ENCODE data around the gene CIITA. TPM values are rescaled to one million over a fixed set of nuclear protein-coding genes. Genes with fewer than 3 reads are reported as not detected.

The CIITA gene
- total RNA-seq, 4 donors from 2014 or later = 14.0 to 20.1 (median 17.9) TPM

DNA sequence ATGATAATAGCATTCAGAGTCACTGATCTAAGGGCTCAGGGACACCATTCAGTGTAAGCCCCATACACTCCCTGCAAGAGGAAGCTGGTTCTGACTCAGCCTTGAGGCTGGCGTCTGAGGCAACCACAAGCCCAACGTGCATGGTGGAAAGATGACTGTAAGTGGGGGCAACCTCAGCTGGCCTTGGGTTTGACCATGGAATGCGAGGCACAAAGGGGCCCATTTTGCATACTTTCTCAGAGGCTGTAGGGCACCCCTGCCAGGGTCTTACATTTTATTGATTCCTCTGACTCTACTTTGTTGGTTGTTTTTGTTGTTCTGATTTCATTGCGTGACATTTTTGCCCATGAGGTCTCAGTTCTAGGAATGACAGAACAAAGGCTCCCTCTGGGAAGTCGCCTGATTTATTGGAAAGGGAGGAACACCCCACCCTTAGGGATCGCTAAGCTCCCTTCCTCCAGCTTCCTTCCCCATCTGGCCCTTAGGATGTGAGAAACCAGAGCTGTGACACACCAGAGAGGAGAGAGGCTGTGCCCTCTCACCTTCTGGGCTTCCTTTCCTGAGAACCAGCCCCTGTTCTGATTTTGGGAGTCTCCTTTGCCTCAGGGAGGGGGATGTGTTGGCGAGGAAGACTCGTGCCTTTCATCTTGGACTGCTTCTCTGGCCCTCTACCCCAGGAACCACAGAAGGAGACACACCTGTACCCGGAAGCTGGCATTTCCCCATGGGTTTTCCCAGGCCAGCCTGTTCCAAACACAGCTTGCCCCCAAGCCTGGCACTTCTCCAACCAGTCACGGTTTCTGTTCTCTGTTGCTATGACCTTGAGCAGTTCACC, 5.6 kb upstream of the CIITA start:
- intact Hi-C loops (cut with DNase I; ENCODE audit: low total_unique reads) = no loop called here
- no peak for TF ChIP-seq POLR2A (IDR thresholded peaks at IDR 0.05)
- TF ChIP-seq, protein P1, sequence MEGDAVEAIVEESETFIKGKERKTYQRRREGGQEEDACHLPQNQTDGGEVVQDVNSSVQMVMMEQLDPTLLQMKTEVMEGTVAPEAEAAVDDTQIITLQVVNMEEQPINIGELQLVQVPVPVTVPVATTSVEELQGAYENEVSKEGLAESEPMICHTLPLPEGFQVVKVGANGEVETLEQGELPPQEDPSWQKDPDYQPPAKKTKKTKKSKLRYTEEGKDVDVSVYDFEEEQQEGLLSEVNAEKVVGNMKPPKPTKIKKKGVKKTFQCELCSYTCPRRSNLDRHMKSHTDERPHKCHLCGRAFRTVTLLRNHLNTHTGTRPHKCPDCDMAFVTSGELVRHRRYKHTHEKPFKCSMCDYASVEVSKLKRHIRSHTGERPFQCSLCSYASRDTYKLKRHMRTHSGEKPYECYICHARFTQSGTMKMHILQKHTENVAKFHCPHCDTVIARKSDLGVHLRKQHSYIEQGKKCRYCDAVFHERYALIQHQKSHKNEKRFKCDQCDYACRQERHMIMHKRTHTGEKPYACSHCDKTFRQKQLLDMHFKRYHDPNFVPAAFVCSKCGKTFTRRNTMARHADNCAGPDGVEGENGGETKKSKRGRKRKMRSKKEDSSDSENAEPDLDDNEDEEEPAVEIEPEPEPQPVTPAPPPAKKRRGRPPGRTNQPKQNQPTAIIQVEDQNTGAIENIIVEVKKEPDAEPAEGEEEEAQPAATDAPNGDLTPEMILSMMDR (IDR thresholded peaks at IDR 0.05) = no peak
- 15 to 17% methylated on average over 10 of the region's 10 CpGs for WGBS, 2 donors
- peak in 1 of 2 donors; percentile 91 for DNase-seq (ENCODE audit: low spot score in 2 of 2)
- H3K4me3 ChIP-seq (ENCODE audit: low read depth, poor library complexity, severe bottlenecking) = no peak overlapping the region

DNA sequence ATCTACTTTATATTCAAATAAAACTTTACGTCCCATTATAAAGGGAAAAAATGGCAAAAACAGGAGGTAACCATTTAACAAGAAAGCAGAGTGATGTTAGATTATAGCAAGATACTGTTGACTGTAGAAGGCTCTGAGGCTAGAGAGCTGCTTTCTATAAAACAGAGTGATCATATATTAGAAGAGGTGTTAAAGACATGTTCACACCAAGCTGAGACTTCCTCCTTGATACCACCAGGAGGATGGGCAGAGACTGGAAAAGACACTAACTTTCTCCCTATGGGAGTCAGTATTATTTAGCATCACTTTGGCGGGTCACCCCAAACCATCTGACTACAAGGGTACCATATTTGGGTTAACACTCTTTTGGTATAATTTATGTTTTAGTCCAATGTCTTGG, 687 bp upstream of the CIITA start:
- intact Hi-C loops (cut with DNase I; ENCODE audit: low total_unique reads) = no loop called here
- DNase-seq (ENCODE audit: low spot score in 2 of 2) = no peak
- TF ChIP-seq, protein P1 (IDR thresholded peaks at IDR 0.05) = no peak
- no peak for TF ChIP-seq POLR2A (IDR thresholded peaks at IDR 0.05)
- no peak overlapping the region for H3K4me3 ChIP-seq (ENCODE audit: low read depth, poor library complexity, severe bottlenecking)
- 81 to 83% methylated on average over 2 of the region's 2 CpGs for WGBS, 2 donors

DNA sequence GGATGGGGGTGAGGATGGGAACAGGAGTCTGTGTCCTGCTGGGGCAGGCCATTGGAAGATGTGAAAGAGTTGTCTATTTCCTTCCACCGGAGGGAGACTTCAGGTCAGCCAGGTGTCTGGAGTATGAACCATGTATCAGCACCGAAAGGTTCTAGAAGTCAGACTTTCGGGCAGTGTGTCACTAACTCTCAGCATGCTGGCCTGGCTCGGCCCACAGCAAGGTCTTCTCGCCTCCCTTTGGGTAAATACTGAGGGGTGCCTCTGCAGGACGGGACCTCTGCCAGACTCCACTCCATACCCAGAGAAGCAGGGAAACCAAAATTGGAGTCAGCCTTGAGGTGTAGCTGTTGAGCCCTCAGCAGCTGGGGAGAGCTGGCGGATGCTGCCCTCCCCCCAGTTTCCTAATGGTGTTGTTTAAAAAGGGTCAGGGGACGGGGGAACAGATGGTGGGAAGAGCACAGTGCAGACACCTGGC, 507 bp downstream of the CIITA start:
- TF ChIP-seq, protein P1 (IDR thresholded peaks at IDR 0.05) = no peak
- no peak for TF ChIP-seq POLR2A (IDR thresholded peaks at IDR 0.05)
- DNase-seq (ENCODE audit: low spot score in 2 of 2) = no peak
- 68 to 78% methylated on average over 8 of the region's 8 CpGs for WGBS, 2 donors
- H3K4me3 ChIP-seq (ENCODE audit: low read depth, poor library complexity, severe bottlenecking) = no peak overlapping the region
- intact Hi-C loops (cut with DNase I; ENCODE audit: low total_unique reads) = no loop called here

DNA sequence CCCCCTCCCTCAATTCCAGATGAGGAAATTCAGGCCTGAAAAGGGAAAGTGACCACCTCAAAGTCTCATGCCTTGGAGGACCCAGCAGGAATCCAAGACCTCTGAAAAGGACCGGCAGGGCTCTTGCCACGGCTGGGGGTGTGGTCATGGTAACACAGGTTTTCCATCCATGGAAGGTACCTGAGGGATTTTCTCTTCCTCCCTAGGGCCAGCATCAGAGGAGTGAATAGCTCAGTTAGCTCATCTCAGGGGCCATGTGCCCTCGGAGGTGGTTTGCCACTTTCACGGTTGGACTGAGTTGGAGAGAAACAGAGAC, 1.3 kb downstream of the CIITA start:
- intact Hi-C loops (cut with DNase I; ENCODE audit: low total_unique reads) = no loop called here
- H3K4me3 ChIP-seq (ENCODE audit: low read depth, poor library complexity, severe bottlenecking) = peak overlapping the region; percentile 49
- 7 to 27% methylated on average over 4 of the region's 4 CpGs for WGBS, 2 donors
- no peak for DNase-seq (ENCODE audit: low spot score in 2 of 2)
- TF ChIP-seq, protein P1 (IDR thresholded peaks at IDR 0.05) = no peak
- no peak for TF ChIP-seq POLR2A (IDR thresholded peaks at IDR 0.05)

DNA sequence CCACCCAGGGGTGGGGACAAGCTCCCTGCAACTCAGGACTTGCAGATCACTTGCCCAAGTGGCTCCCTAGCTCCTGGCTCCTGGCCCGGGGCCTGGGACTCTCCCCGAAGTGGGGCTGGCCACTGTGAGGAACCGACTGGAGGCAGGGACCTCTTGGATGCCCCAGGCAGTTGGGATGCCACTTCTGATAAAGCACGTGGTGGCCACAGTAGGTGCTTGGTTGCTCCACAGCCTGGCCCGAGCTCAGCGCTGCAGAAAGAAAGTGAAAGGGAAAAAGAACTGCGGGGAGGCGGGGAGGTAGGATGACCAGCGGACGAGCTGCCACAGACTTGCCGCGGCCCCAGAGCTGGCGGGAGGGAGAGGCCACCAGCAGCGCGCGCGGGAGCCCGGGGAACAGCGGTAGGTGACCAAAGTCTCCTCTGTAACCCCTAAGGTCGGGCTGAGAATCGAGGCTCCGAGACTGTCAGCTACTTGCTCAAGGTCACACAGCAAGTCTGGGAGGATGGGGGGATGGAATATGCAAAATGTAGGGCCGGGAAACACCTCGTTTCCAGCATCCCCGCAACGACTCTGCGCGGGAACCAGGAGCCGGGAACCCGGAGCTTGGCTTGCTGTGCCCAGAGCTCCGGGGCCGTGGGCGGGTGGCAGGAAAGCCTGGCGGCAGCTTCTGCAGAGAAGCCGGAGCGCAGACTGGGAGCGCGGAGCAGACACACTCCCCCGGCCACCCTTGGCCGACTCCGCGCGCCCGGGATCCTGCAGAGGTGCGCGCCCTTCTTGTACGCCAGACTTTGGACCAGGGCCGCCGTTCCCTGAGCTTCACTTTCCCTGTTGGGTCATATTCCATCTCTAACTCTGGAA, 1.9 kb downstream of the CIITA start:
- DNase-seq (ENCODE audit: low spot score in 2 of 2) = peak in 1 of 2 donors; percentile 88
- 1% methylated on average over 41 of the region's 49 CpGs for WGBS, 2 donors
- no peak for TF ChIP-seq POLR2A (IDR thresholded peaks at IDR 0.05)
- TF ChIP-seq, protein P1 (IDR thresholded peaks at IDR 0.05) = no peak
- H3K4me3 ChIP-seq (ENCODE audit: low read depth, poor library complexity, severe bottlenecking) = peak overlapping the region; percentile 49
- intact Hi-C loops (cut with DNase I; ENCODE audit: low total_unique reads) = no loop called here

All from lower leg skin (tissue), 4 donors.